HG02588 (cell line): ENCODE measurements around the gene ANKS1A.

Source experiments
- ATAC-seq: cut with Tn5 transposase; IDR thresholded peaks from one replicate; pipeline ENCODE4 v1.9.1; 2021; ENCODE audit warnings: mild to moderate bottlenecking, moderate library complexity; ENCODE audit not compliant: unreplicated experiment

Gene ANKS1A

GRCh38 chr6:35036059-35036827 lies 147.2 kb downstream of the ANKS1A start:
- no peak for ATAC-seq

GRCh38 chr6:35036828-35037663 lies 148.0 kb downstream of the ANKS1A start:
- ATAC-seq, result no peak

- ATAC-seq, result no peak
Measured at GRCh38 chr6:35037664-35038038, 148.6 kb downstream of the ANKS1A start.

- no peak for ATAC-seq
Measured at GRCh38 chr6:35038076-35038475, 149.0 kb downstream of the ANKS1A start.

- no peak for ATAC-seq
Measured at GRCh38 chr6:35040398-35040797, 151.3 kb downstream of the ANKS1A start.

GRCh38 chr6:35041086-35041861 lies 152.2 kb downstream of the ANKS1A start:
- no peak for ATAC-seq

GRCh38 chr6:35042031-35042815 lies 153.2 kb downstream of the ANKS1A start:
- no peak for ATAC-seq

- ATAC-seq, result no peak
Measured at GRCh38 chr6:35043381-35044130, 154.5 kb downstream of the ANKS1A start.

- ATAC-seq, result no peak
Measured at GRCh38 chr6:35044145-35044745, 155.2 kb downstream of the ANKS1A start.

- no peak for ATAC-seq
Measured at GRCh38 chr6:35044761-35045421, 155.8 kb downstream of the ANKS1A start.

- ATAC-seq, result no peak
Measured at GRCh38 chr6:35046103-35046502, 157.0 kb downstream of the ANKS1A start.

GRCh38 chr6:35046862-35047261 lies 157.8 kb downstream of the ANKS1A start:
- no peak for ATAC-seq

GRCh38 chr6:35047265-35048011 lies 158.4 kb downstream of the ANKS1A start:
- no peak for ATAC-seq

- ATAC-seq, result no peak
Measured at GRCh38 chr6:35048031-35048613, 159.1 kb downstream of the ANKS1A start.

GRCh38 chr6:35048631-35049083 lies 159.6 kb downstream of the ANKS1A start:
- ATAC-seq, result no peak

- no peak for ATAC-seq
Measured at GRCh38 chr6:35049156-35049735, 160.2 kb downstream of the ANKS1A start.
